Heart right ventricle (tissue), 16 donors: ENCODE results near the gene ZNF3. TPM values are rescaled to one million over a fixed set of nuclear protein-coding genes. Genes with fewer than 3 reads are reported as not detected.

Experiments
- ATAC-seq, 8 donors: fragments of 200-7000 bp; cut with Tn5 transposase; one replicate each; pipeline ENCODE4 v1.9.1; 2020; ENCODE audit warnings: mild to moderate bottlenecking in 8 of 8, moderate library complexity in 8 of 8, moderate number of reproducible peaks in 1 of 8
- DNase-seq, 2 donors: peaks; one replicate each; pipeline ENCODE4 v3.0.0-alpha.2; 2020
- H3K27ac ChIP-seq, 10 donors: fragments of 200-600 bp; sonication (generic) in 2 of 10; one replicate each; pipeline versions ENCODE4 v1.5.0 to v1.8.0; 2020 to 2022; ENCODE audit warnings: mild to moderate bottlenecking in 3 of 10
- H3K27me3 ChIP-seq, 7 donors: fragments of 200-600 bp; one replicate each; pipeline ENCODE4 v1.8.0; 2021 to 2022; ENCODE audit warnings: mild to moderate bottlenecking in 2 of 7
- H3K36me3 ChIP-seq, 9 donors: fragments of 200-600 bp; sonication (generic) in 1 of 9; one replicate each; pipeline versions ENCODE4 v1.5.0 to v1.8.0; 2020 to 2022; ENCODE audit warnings: mild to moderate bottlenecking in 2 of 9
- H3K4me1 ChIP-seq, 9 donors: fragments of 200-600 bp; sonication (generic) in 1 of 9; one replicate each; pipeline versions ENCODE4 v1.5.0 to v1.8.0; 2020 to 2022; ENCODE audit warnings: mild to moderate bottlenecking in 4 of 9
- H3K4me3 ChIP-seq, 10 donors: fragments of 200-600 bp; sonication (generic) in 2 of 10; one replicate each; pipeline versions ENCODE4 v1.5.0 to v1.8.0; 2020 to 2022; ENCODE audit warnings: mild to moderate bottlenecking in 7 of 10, moderate library complexity in 2 of 10
- H3K9me3 ChIP-seq, 11 donors: fragments of 200-600 bp in 10 of 11; sonication (generic) in 2 of 11; one replicate each; pipeline versions ENCODE4 v1.5.0 to v1.8.0; 2013 to 2022; ENCODE audit warnings: mild to moderate bottlenecking in 2 of 11, control low read depth in 1 of 11, moderate library complexity in 1 of 11
- CTCF ChIP-seq, 9 donors: fragments of 200-600 bp; sonication (generic) in 2 of 9; IDR thresholded peaks; one replicate each; pipeline versions ENCODE4 v1.5.0 to v1.8.0; 2021 to 2022; ENCODE audit warnings: antibody characterized with exemption in 9 of 9, mild to moderate bottlenecking in 5 of 9, moderate library complexity in 1 of 9
- WGBS, 2 donors: extraction: QIAGEN DNeasy Blood & Tissue Kit; methylation state at CpG; one replicate each; pipeline ENCODE4 v1.1.7; 2013; ENCODE audit warnings: inconsistent platforms in 1 of 2; 5-methylcytosine and 5-hydroxymethylcytosine counted together
- intact Hi-C, 10 donors: fragments of 100-400 bp; cut with DNase I; formaldehyde crosslinking; loops; one replicate each; pipeline versions ENCODE4 v1.11.1 to v1.14.2; 2022
- polyA plus RNA-seq, 2 donors: library from polyadenylated mRNA; stranded (reverse); fragments of 200-250 nt; gene quantifications; one replicate each; pipeline ENCODE4 v1.2.3, GENCODE V29; 2013
- total RNA-seq, 10 donors: library from RNA; stranded (reverse); fragmentation: NEBNext Ultra II Directional in 3 of 10; extraction: Animal tissue kit (Norgen Biotek cat#: 25700) in 3 of 10; gene quantifications; one replicate each; pipeline versions ENCODE4 v1.2.1 to v1.2.4, GENCODE V29; 2021 to 2023
- donor health status: Arrhythmogenic right ventricular cardiomyopathy.
- donor health status: ischemic (EF 13 %, LVEDD 7.1; RV severe dilation, severe dysfunction).
- donor health status: healthy with polysubstance abuse.
- donor health status: DM: no; HTN: yes; CAD: no.
- donor health status: DM: no; HTN: no; CAD: no.
- donor health status: ischemic (EF 25% LVEDD 6.9; RV normal size, moderate dysfunction).
- donor health status: ischemic (EF 25% LVEDD 5.7; RV mildly dilated, moderate dysfunction).
- donor health status: healthy.
- donor health status: DM: yes; HTN: yes; CAD: no.
- donor health status: Ischemic cardiomyopathy.
- donor health status: ischemic (EF 35%, LVEDD 5.7; RV mildly dilated, moderate dysfunction).
- donor health status: nonischemic (EF 11% LVEDD 7.7; RV severe dilation, severe dysfunction).
- donor health status: DM: yes; HTN: yes; CAD: no.
- donor health status: PGD.
- donor health status: ischemic (EF 29% LVEDD 5.4; RV normal size, mild dysfunction).
- donor health status: nonischemic (EF 23%, LVEDD 6.1; RV moderate dilation, normal function).

ZNF3 gene
- total and polyA plus RNA-seq, 12 donors: 9.0 to 17.8 (median 15.3) TPM

GRCh38 chr7:100115026-100115425 lies 33.5 kb upstream of the ZNF3 start:
- ATAC-seq: no peak
- Histone ChIP-seq H3K27me3 (no peaks in the 10 kb centered on the region), H3K9me3 (no peaks in the 10 kb centered on the region), H3K4me1 (peaks cover under 1 to 12% (median 8%) of the 10 kb centered on the region in 9 donors), H3K27ac (no peak overlapping the region), H3K4me3 (no peak overlapping the region), H3K36me3 (peaks cover 0 to 53% (median 18%) of the 10 kb centered on the region in 9 donors)
- TF ChIP-seq CTCF (IDR thresholded peaks at IDR 0.05): no peak
- DNase-seq: no peak
- 88 to 91% methylated on average over 7 of the region's 7 CpGs for WGBS, 2 donors
- intact Hi-C loops: no loop called here

DNA sequence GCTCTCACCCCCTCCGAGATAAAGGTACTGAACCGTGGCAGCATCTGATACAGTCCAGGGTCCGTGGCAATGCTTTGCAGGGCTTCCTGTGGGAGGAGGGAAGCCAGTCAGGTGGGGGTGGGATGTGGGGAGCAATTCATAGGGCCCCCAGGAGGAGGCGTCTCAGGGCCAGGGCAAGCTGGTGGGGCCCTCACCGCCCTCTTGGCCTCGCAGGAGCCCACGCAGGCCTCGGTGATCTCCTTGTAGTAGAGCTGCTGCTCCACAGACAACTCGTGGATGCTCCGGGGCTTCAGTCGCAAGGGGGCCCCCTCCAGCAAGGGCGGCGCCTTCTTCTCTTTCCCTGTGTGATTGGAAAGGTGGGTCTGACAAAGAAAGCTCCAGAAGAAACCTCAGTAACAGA lies 30.4 kb upstream of the ZNF3 start:
- Histone ChIP-seq H3K27ac (no peak overlapping the region), H3K27me3 (no peaks in the 10 kb centered on the region), H3K4me3 (no peak overlapping the region), H3K4me1 (no peaks in the 10 kb centered on the region), H3K36me3 (peaks cover 0 to 84% (median 23%) of the 10 kb centered on the region in 9 donors), H3K9me3 (no peaks in the 10 kb centered on the region)
- intact Hi-C loops: no loop called here
- WGBS, 2 donors: 86 to 90% methylated on average over 13 of the region's 13 CpGs
- TF ChIP-seq CTCF (IDR thresholded peaks at IDR 0.05): no peak
- ATAC-seq: no peak
- DNase-seq: no peak

GRCh38 chr7:100111156-100111555 lies 29.6 kb upstream of the ZNF3 start:
- 93 to 96% methylated on average over 7 of the region's 7 CpGs for WGBS, 2 donors
- DNase-seq: no peak
- TF ChIP-seq CTCF (IDR thresholded peaks at IDR 0.05): no peak

GRCh38 chr7:100109521-100110163 lies 28.1 kb upstream of the ZNF3 start:
- WGBS, 2 donors: 85 to 87% methylated on average over 12 of the region's 12 CpGs
- TF ChIP-seq CTCF (IDR thresholded peaks at IDR 0.05): no peak
- Histone ChIP-seq H3K36me3 (peaks cover 0 to 99% (median 35%) of the 10 kb centered on the region in 9 donors), H3K27me3 (no peaks in the 10 kb centered on the region), H3K4me3 (no peak overlapping the region), H3K9me3 (no peaks in the 10 kb centered on the region), H3K4me1 (no peaks in the 10 kb centered on the region), H3K27ac (no peak overlapping the region)
- intact Hi-C loops: no loop called here
- DNase-seq: no peak
- no peak for ATAC-seq

More at GRCh38 chr7:100111156-100111555, 29.6 kb upstream of the ZNF3 start:
- Histone ChIP-seq H3K36me3 (peaks cover 0 to 91% (median 23%) of the 10 kb centered on the region in 9 donors), H3K4me3 (no peak overlapping the region), H3K27me3 (no peaks in the 10 kb centered on the region), H3K27ac (no peak overlapping the region), H3K9me3 (no peaks in the 10 kb centered on the region), H3K4me1 (no peaks in the 10 kb centered on the region)
- ATAC-seq: no peak
- intact Hi-C loops: no loop called here
